ENCODE results near the gene C11orf42. TPM values are rescaled to one million over a fixed set of nuclear protein-coding genes. Genes with fewer than 3 reads are reported as not detected.
A peak's percentile ranks its signal among the peaks of the same experiment; 100 is the strongest.
"Not testable (repeated sequence)": the region's sequence is repeated elsewhere in the genome, so short reads cannot be mapped to it uniquely, and the experiment has no call there.

Gene C11orf42
- total and polyA plus RNA-seq, 2 experiments from 2014 or later, result 0.16 TPM; not detected in 1

DNA sequence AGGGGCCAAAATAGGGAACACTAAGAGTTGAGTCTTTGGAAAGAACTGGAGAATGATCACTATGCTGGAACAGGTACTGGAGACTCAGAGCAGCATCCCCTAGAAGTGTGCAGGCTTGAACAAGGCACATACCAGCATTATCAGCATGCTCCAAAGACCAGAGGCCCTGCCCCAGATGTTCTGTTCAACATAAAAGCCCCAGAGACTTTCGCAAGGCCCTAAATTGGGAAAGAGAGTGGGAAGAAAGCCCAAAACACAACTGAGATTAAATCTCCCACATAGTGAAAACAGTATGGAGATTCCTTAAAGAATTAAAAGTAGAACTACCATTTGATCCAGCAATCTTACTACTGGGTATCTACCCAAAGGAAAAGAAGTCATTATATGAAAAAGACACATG, 42.9 kb downstream of the C11orf42 start:
- H3K9me2 ChIP-seq (ENCODE audit: insufficient read depth), result no peaks in the 10 kb centered on the region
- no peaks in the 10 kb centered on the region for H3K27me3 ChIP-seq (replicated peaks; ENCODE audit: insufficient read depth)
- H3F3A ChIP-seq (ENCODE audit: insufficient read depth), result peaks cover 24% of the 10 kb centered on the region
- no peak overlapping the region for H3K27ac ChIP-seq
- H3K4me1 ChIP-seq (ENCODE audit: insufficient read depth), result peaks cover 24% of the 10 kb centered on the region
- WGBS, 2 experiments (ENCODE audit: low coverage in 1 of 2, low lambda C conversion rate in 2 of 2, missing lambda C conversion rate in 2 of 2), result 57 to 83% methylated on average over 1 of the region's 1 CpG
- DNase-seq, result peak; percentile 58
- in situ Hi-C loops (cut with MboI), result loop anchor here (10.0 kb wide), 1 partner anchor 107 kb away; no protein-coding TSS in a partner anchor
- H4K20me1 ChIP-seq (ENCODE audit: insufficient read depth), result no peaks in the 10 kb centered on the region
- H3K9ac ChIP-seq, result no peak overlapping the region
- no peaks in the 10 kb centered on the region for H3K9me3 ChIP-seq (ENCODE audit: low read depth)
- H2AFZ ChIP-seq, result no peak overlapping the region
- no peaks in the 10 kb centered on the region for H3K36me3 ChIP-seq (ENCODE audit: low read depth)
- TF ChIP-seq EZH2phosphoT487 (IDR thresholded peaks at IDR 0.05; ENCODE audit: insufficient read depth, low read depth) (no peak), EZH2 (IDR thresholded peaks at IDR 0.05; ENCODE audit: insufficient read depth, poor library complexity, severe bottlenecking) (no peak)
- no peak overlapping the region for H3K4me3 ChIP-seq
- H3K4me2 ChIP-seq (ENCODE audit: unreplicated experiment), result no peak overlapping the region
- no peaks in the 10 kb centered on the region for H3K79me2 ChIP-seq (ENCODE audit: insufficient read depth)

GRCh38 chr11:6248897-6249296, 43.5 kb downstream of the C11orf42 start:
- not testable (repeated sequence) for H3K4me2 ChIP-seq (ENCODE audit: unreplicated experiment); H3K27ac ChIP-seq; H3K4me3 ChIP-seq; H3K36me3 ChIP-seq (ENCODE audit: low read depth); DNase-seq; H4K20me1 ChIP-seq (ENCODE audit: insufficient read depth); H3K27me3 ChIP-seq (replicated peaks; ENCODE audit: insufficient read depth); H3K79me2 ChIP-seq (ENCODE audit: insufficient read depth); H3K9ac ChIP-seq; H3K9me3 ChIP-seq (ENCODE audit: low read depth); H2AFZ ChIP-seq; H3K9me2 ChIP-seq (ENCODE audit: insufficient read depth)
- peaks cover 24% of the 10 kb centered on the region for H3K4me1 ChIP-seq (ENCODE audit: insufficient read depth)
- H3F3A ChIP-seq (ENCODE audit: insufficient read depth), result peaks cover 24% of the 10 kb centered on the region
- in situ Hi-C loops (cut with MboI), result loop anchor here (10.0 kb wide), 1 partner anchor 106 kb away; no protein-coding TSS in a partner anchor
- 80 to 84% methylated on average over 3 of the region's 3 CpGs for WGBS, 2 experiments (ENCODE audit: low coverage in 1 of 2, low lambda C conversion rate in 2 of 2, missing lambda C conversion rate in 2 of 2)

DNA sequence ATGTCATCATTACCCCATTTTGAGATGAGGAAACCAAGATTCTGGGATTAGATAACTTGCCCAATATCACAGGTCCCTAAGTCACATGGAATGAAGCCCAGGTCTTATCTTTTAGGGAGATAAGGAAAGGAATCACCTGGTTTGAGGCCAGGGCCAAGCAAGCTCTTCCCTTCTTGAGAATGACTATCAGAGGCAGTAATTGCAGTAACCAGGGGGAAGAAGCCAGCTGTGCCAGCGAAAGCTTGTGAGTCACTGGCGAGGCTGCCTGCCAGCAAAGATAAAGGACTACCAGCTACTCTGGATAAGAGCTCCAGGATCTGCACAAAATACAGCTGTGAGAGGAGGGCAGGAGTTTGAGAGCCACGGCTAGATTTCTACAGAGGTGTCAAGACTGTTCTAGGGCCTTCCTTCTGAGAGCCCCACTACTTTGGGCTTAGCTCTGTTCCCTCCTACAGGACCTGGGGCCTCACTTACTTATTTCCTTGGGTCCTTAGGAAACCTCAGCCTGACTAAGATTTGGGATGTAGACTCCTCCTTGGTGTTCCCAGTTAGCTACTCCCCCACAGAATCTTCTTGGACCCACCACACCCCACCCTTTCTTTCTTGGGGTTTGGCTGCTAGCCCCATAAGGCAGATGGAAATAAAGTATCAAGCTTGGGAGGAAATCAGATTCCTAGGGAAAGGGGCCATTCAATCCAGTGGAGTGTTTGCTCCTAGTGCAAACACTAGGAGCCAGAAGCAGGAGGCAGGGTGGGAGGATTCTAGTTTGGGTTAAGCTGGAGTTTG, 44.6 kb downstream of the C11orf42 start:
- peak overlapping the region; percentile 20; the same call in 1 of the 2 replicates for H3K27ac ChIP-seq
- peak; percentile 92 for DNase-seq
- in situ Hi-C loops (cut with MboI), result loop anchor here (10.0 kb wide), 2 partner anchors 65 to 105 kb away; no protein-coding TSS in a partner anchor

DNA sequence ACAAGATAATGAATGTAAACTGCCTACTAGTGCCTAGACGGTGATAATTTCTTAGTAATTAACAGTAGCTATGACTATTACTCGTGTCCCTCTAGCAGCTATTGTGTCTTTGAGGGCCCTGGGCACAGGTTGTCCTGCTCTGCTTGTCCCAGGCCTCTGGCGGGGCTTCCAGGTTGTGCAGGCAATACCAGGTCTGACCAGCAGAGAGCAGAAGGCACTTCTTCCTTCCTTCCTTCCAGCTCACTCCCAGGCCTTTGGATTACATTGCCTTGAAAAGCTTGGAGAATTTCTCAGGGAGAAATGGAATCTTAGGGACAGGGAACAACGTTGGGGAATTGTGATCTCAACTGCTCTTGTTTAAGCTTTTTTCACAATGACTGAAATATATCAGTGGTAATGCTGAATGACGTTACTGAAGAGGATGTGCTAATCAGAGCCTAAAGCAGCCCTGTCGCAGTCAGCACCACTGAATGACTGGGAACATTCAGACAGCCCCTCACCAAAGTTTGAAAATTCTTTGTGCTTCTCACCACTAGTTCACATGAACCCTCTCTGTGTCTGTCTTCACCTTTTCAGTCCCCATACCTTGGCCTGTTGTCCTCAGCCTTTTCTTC, 45.9 kb downstream of the C11orf42 start:
- Histone ChIP-seq H3K9me2 (ENCODE audit: insufficient read depth) (no peaks in the 10 kb centered on the region), H3K79me2 (ENCODE audit: insufficient read depth) (no peaks in the 10 kb centered on the region), H3K27ac (no peak overlapping the region), H3K4me2 (ENCODE audit: unreplicated experiment) (no peak overlapping the region), H3K9me3 (ENCODE audit: low read depth) (no peaks in the 10 kb centered on the region), H3K36me3 (ENCODE audit: low read depth) (no peaks in the 10 kb centered on the region), H3K27me3 (replicated peaks; ENCODE audit: insufficient read depth) (peaks cover 4% of the 10 kb centered on the region), H3K9ac (no peak overlapping the region), H3K4me1 (ENCODE audit: insufficient read depth) (peaks cover 24% of the 10 kb centered on the region), H3K4me3 (no peak overlapping the region), H2AFZ (peak overlapping the region; percentile 57; the same call in 1 of the 2 replicates), H4K20me1 (ENCODE audit: insufficient read depth) (no peaks in the 10 kb centered on the region), H3F3A (ENCODE audit: insufficient read depth) (peaks cover 24% of the 10 kb centered on the region)
- DNase-seq, result peak; percentile 80
- in situ Hi-C loops (cut with MboI), result loop anchor here (10.0 kb wide), 1 partner anchor 64 kb away; no protein-coding TSS in a partner anchor
- WGBS, 2 experiments (ENCODE audit: low coverage in 1 of 2, low lambda C conversion rate in 2 of 2, missing lambda C conversion rate in 2 of 2), result 43 to 52% methylated on average over 6 of the region's 6 CpGs
- TF ChIP-seq EZH2 (IDR thresholded peaks at IDR 0.05; ENCODE audit: insufficient read depth, poor library complexity, severe bottlenecking) (no peak), EZH2phosphoT487 (IDR thresholded peaks at IDR 0.05; ENCODE audit: insufficient read depth, low read depth) (no peak)

More for the DNA sequence above, 44.6 kb downstream of the C11orf42 start:
- Histone ChIP-seq H3K4me2 (ENCODE audit: unreplicated experiment) (peak overlapping the region; percentile 35), H3K4me3 (no peak overlapping the region), H3F3A (ENCODE audit: insufficient read depth) (peaks cover 24% of the 10 kb centered on the region), H3K9me2 (ENCODE audit: insufficient read depth) (no peaks in the 10 kb centered on the region), H4K20me1 (ENCODE audit: insufficient read depth) (no peaks in the 10 kb centered on the region), H3K79me2 (ENCODE audit: insufficient read depth) (no peaks in the 10 kb centered on the region), H3K4me1 (ENCODE audit: insufficient read depth) (peaks cover 24% of the 10 kb centered on the region), H3K27me3 (replicated peaks; ENCODE audit: insufficient read depth) (no peaks in the 10 kb centered on the region), H3K9me3 (ENCODE audit: low read depth) (no peaks in the 10 kb centered on the region), H3K9ac (no peak overlapping the region), H3K36me3 (ENCODE audit: low read depth) (no peaks in the 10 kb centered on the region), H2AFZ (no peak overlapping the region)
- TF ChIP-seq EZH2phosphoT487 (IDR thresholded peaks at IDR 0.05; ENCODE audit: insufficient read depth, low read depth), result no peak
- no peak for TF ChIP-seq EZH2 (IDR thresholded peaks at IDR 0.05; ENCODE audit: insufficient read depth, poor library complexity, severe bottlenecking)
- WGBS, 2 experiments (ENCODE audit: low coverage in 1 of 2, low lambda C conversion rate in 2 of 2, missing lambda C conversion rate in 2 of 2), result 3 to 7% methylated on average over 3 of the region's 3 CpGs
